Measurements from ENCODE around the gene XRCC3.

The XRCC3 gene

DNA sequence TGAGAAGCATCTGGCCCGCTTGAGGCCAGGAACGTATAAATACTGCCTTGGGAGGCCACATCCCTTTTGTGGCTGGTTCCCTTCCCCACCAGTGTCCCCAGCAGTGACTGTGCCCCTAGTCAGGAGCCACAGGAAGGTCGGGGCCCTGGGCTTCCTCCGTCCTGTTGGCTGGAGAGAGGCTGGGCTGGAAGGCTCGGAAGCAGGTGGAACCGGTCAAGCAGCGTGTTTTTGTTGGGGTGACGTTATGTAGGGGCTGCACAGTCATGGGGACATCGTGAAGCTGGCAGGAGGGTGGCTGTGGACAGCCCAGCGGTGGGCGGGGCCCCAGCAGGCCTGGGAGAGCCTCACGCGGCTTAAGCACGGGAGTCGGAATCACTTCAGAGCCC lies 10.1 kb downstream of the XRCC3 start:
- Mint-ChIP-seq H3K36me3 (ENCODE audit: low read depth) (peaks cover 20% of the 10 kb centered on the region), H3K27me3 (ENCODE audit: low read depth) (no peaks in the 10 kb centered on the region), H3K9me3 (no peaks in the 10 kb centered on the region), H3K4me1 (peaks cover 6% of the 10 kb centered on the region), H3K27ac (peak overlapping the region in 1 of 3 experiments; percentile 35), H3K4me3 (no peak overlapping the region)
- TF ChIP-seq, protein P1, sequence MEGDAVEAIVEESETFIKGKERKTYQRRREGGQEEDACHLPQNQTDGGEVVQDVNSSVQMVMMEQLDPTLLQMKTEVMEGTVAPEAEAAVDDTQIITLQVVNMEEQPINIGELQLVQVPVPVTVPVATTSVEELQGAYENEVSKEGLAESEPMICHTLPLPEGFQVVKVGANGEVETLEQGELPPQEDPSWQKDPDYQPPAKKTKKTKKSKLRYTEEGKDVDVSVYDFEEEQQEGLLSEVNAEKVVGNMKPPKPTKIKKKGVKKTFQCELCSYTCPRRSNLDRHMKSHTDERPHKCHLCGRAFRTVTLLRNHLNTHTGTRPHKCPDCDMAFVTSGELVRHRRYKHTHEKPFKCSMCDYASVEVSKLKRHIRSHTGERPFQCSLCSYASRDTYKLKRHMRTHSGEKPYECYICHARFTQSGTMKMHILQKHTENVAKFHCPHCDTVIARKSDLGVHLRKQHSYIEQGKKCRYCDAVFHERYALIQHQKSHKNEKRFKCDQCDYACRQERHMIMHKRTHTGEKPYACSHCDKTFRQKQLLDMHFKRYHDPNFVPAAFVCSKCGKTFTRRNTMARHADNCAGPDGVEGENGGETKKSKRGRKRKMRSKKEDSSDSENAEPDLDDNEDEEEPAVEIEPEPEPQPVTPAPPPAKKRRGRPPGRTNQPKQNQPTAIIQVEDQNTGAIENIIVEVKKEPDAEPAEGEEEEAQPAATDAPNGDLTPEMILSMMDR (IDR thresholded peaks at IDR 0.05; ENCODE audit: unreplicated experiment in 3 of 3): no peak

DNA sequence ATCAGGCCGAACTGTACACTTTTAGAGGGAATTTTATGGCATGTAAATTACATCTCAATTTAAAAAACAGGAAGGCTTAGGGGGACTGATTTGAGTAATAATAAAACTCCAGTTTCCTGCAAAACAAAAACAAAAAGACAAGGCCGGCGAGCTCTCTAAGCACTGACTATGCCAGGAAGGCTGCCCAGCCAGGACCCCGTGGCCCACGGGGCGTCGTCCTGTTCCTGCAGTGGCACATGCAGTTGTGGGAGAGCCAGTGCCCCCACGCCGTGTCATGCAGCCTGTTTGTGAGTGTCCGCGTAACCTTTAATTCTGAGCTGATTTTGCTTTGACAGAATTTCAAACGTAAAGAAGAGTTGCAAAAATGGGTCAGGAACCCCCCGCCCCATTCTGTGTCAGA lies 10.5 kb downstream of the XRCC3 start:
- H3K27me3 Mint-ChIP-seq (ENCODE audit: low read depth): no peaks in the 10 kb centered on the region
- TF ChIP-seq, protein P1 (IDR thresholded peaks at IDR 0.05; ENCODE audit: unreplicated experiment in 3 of 3): no peak
- H3K4me3 Mint-ChIP-seq: no peak overlapping the region
- H3K4me1 Mint-ChIP-seq: peaks cover 6% of the 10 kb centered on the region
- peaks cover 20% of the 10 kb centered on the region for H3K36me3 Mint-ChIP-seq (ENCODE audit: low read depth)
- H3K27ac Mint-ChIP-seq: peak overlapping the region in 1 of 3 experiments; percentile 35
- no peaks in the 10 kb centered on the region for H3K9me3 Mint-ChIP-seq

DNA sequence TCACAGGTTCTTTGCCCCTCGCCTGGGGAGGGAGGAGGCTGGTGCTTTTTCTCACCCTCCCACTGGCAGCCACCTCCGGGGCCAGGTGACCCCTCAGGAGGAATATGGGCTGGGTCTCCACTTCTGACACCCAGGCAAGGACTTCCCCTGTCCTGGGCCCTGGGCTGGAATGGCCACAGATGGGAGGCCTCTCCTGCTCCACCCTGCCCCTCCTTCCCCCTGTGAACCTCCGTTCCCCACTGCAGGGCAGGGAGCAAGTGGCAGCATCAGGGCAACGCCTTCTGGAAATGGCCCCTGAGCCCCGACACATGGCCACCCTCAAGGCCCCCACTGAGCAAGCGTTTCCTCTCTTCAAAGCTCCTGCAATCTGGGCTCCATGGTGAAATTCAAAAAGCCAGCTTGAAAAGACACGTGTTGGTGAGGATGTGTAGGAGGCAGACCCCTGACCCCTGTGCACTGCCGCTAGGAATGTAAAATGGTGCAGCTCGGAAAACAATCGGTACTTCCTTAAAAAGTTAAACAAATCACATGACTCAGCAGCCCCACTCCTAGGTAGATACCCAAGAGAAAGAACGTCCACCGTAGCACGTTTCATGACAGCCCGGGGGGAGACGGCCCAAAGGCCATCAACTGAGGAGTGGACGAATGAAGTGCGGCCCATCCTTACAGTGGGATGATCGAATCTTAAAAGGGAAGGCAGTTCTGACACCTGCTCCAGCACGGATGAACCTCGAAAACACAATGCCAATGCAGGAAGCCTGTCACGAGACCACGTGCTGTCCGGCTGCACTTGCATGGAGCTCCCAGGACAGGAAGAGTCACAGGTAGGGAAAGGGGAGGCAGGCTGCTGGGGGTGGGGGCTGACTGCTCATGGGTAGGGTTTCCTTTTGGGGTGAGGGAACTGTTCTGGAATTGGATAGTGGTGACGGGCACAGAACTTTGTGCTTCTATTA lies 11.5 kb downstream of the XRCC3 start:
- Mint-ChIP-seq H3K27ac (peak overlapping the region; percentile 51 to 61 (median 60)), H3K36me3 (ENCODE audit: low read depth) (peaks cover 20% of the 10 kb centered on the region), H3K27me3 (ENCODE audit: low read depth) (no peaks in the 10 kb centered on the region), H3K9me3 (no peaks in the 10 kb centered on the region), H3K4me1 (peaks cover 6% of the 10 kb centered on the region), H3K4me3 (no peak overlapping the region)
- TF ChIP-seq, protein P1 (IDR thresholded peaks at IDR 0.05; ENCODE audit: unreplicated experiment in 3 of 3): no peak

DNA sequence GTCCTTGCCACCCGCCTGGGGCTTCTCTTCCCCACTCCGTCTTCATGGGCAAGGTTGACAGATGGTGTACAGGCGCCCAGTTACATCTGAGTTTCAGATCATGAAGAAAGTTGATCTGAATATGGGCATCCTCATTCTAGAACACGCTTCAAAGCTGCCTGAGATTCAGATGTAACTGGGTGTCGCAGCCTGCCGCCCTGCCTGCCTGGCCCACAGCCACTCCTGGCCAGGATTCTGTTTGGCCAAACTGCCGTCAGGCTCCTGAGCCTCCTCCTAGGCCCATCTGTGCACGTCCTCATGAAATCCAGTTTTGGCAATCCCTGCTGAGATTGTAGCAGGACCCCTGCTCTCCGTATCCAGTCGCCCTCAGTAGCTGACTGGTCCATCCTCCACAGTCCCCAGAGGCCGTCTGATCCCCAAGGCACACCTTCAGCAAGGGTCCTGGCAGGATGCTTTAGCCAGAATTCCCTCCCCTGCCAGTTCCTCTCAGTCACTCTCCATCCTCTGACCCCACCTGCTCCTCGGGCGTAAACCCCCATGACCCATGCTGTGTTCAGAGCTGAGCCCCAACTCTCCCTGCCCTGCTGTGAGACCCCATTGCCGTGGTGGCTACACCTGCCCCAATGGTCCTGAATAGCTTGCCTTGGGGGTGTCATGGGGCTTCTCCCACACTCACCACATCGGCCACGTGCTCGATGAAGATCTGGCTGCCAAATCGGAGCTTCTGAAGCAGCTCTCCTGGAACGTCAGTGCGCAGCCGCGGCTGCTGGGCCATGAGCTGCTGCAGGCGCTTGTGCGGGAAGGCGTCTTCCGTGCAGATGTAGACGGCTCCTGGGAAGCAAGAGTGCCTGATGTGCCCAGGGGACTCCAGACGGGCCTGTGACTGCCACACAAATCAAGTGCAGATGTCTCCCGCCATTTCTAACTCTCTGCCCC lies 12.5 kb downstream of the XRCC3 start:
- no peak overlapping the region for H3K27ac Mint-ChIP-seq
- H3K27me3 Mint-ChIP-seq (ENCODE audit: low read depth): no peaks in the 10 kb centered on the region
- H3K4me3 Mint-ChIP-seq: no peak overlapping the region
- peaks cover 20% of the 10 kb centered on the region for H3K36me3 Mint-ChIP-seq (ENCODE audit: low read depth)
- no peaks in the 10 kb centered on the region for H3K9me3 Mint-ChIP-seq
- TF ChIP-seq, protein P1 (IDR thresholded peaks at IDR 0.05; ENCODE audit: unreplicated experiment in 3 of 3): no peak
- peaks cover 6% of the 10 kb centered on the region for H3K4me1 Mint-ChIP-seq

DNA sequence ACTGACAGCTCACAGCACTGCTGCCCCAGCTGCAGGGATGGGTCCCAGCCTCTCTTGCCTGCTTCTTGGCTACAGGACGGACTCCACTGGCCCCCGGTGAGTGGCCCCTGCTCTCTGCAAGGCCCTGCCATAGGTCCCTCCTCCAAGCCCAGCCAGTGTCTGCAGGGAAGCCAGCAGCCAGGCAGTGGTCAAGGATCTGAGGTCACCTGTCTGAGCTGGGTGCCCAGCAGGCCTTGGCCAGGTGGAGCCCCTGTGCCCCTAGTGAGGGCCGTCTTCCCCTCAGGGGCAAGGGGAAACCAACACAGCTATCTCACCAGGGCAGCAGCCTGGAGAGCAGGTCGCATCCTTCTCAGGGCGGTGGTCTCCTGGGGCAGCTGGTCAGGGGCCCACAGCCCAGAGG lies 13.2 kb downstream of the XRCC3 start:
- no peak overlapping the region for H3K4me3 Mint-ChIP-seq
- H3K27me3 Mint-ChIP-seq (ENCODE audit: low read depth): no peaks in the 10 kb centered on the region
- H3K4me1 Mint-ChIP-seq: peaks cover 11% of the 10 kb centered on the region
- H3K9me3 Mint-ChIP-seq: no peaks in the 10 kb centered on the region
- no peak overlapping the region for H3K27ac Mint-ChIP-seq
- TF ChIP-seq, protein P1 (IDR thresholded peaks at IDR 0.05; ENCODE audit: unreplicated experiment in 3 of 3): no peak
- H3K36me3 Mint-ChIP-seq (ENCODE audit: low read depth): peaks cover 20% of the 10 kb centered on the region
